Adrenal gland (tissue), 12 donors: Measurements from ENCODE around the gene ASPHD2. TPM values are rescaled to one million over a fixed set of nuclear protein-coding genes. Genes with fewer than 3 reads are reported as not detected.

Source experiments
- DNase-seq, 7 donors: peaks; one replicate each; pipeline ENCODE4 v3.0.0-alpha.2; 2019 to 2020
- H3K27ac ChIP-seq, 5 donors: fragments of 200-600 bp; sonication (generic) in 4 of 5; 1 replicate in 3 of 5; 2 replicates in 2 of 5; pipeline versions ENCODE4 v1.5.1 to v1.8.0; 2016 to 2020; ENCODE audit warnings: mild to moderate bottlenecking in 1 of 5
- H3K27me3 ChIP-seq: fragments of 200-600 bp; 2 replicates; pipeline ENCODE4 v1.8.0; 2021
- H3K36me3 ChIP-seq, 2 donors: fragments of 200-600 bp; replicated peaks in 1 of 2; 1 replicate in 1 of 2; 2 replicates in 1 of 2; pipeline versions ENCODE4 v1.5.1 to v1.8.0; 2018 to 2022
- H3K4me1 ChIP-seq, 2 donors: fragments of 200-600 bp; replicated peaks in 1 of 2; 1 replicate in 1 of 2; 2 replicates in 1 of 2; pipeline versions ENCODE4 v1.5.1 to v1.8.0; 2018 to 2021
- H3K4me3 ChIP-seq, 4 donors: fragments of 200-600 bp; sonication (generic) in 3 of 4; one replicate each; pipeline ENCODE4 v1.5.1; 2016 to 2018
- H3K9me3 ChIP-seq, 3 donors: fragments of 200-600 bp; sonication (generic) in 1 of 3; replicated peaks in 1 of 3; 1 replicate in 2 of 3; 2 replicates in 1 of 3; pipeline versions ENCODE4 v1.5.1 to v1.8.0; 2016 to 2021
- CTCF ChIP-seq, 6 experiments: fragments of 450-650 bp in 4 of 6; fragments of 200-600 bp in 2 of 6; sonication (generic) in 1 of 6; IDR thresholded peaks; 1 replicate in 5 of 6; 2 replicates in 1 of 6; pipeline versions ENCODE4 v1.5.1 to v1.8.0; 2016 to 2021; ENCODE audit warnings: antibody characterized with exemption in 6 of 6, mild to moderate bottlenecking in 2 of 6, moderate library complexity in 1 of 6
- POLR2A ChIP-seq, 2 donors: fragments of 450-650 bp; IDR thresholded peaks; one replicate each; pipeline ENCODE4 v1.6.1; 2017; ENCODE audit warnings: antibody characterized with exemption in 2 of 2, mild to moderate bottlenecking in 2 of 2, moderate library complexity in 1 of 2
- WGBS, 4 donors: extraction: QIAGEN DNeasy Blood & Tissue Kit in 2 of 4; methylation state at CpG; one replicate each; pipeline versions ENCODE4 v1.1.5 to v1.1.7; 2013 to 2017; 5-methylcytosine and 5-hydroxymethylcytosine counted together
- intact Hi-C, 2 donors: fragments of 100-400 bp; cut with DNase I; formaldehyde crosslinking; loops; one replicate each; pipeline versions ENCODE4 v1.14.1 to v1.15.0; 2022 to 2023
- polyA plus RNA-seq, 3 donors: library from polyadenylated mRNA; stranded (reverse); fragments of 200-250 nt in 2 of 3; fragments of 350-450 nt in 1 of 3; fragmentation: Illumina TruSeq in 1 of 3; extraction: RNeasy Lipid Tissue Mini Kit (QIAGEN cat#74804) in 1 of 3; gene quantifications; one replicate each; pipeline ENCODE4 v1.2.3, GENCODE V29; 2013 to 2014
- total RNA-seq, 9 donors: library from RNA; depleted of rRNA in 4 of 9; stranded (reverse); fragments of >200 nt in 4 of 9; fragments of 120-200 nt in 1 of 9; fragmentation: NEBNext Ultra II Directional in 1 of 9; extraction: Animal tissue kit (Norgen Biotek cat#: 25700) in 1 of 9; gene quantifications; one replicate each; pipeline versions ENCODE4 v1.1.0 to v1.2.4, GENCODE V29; 2013 to 2023
- donor health status: healthy with polysubstance abuse.
- donor health status: Bipolar disorder and iron deficiency.
- donor health status: DM: yes; HTN: yes; CAD: no.
- donor health status: DM: no; HTN: no; CAD: no.
- donor health status: DM: no; HTN: no; CAD: no.
- donor health status: DM: yes; HTN: yes; CAD: no.

Gene ASPHD2
- total and polyA plus RNA-seq, 12 donors = 0.06 to 1.7 (median 0.45) TPM

- TF ChIP-seq POLR2A (IDR thresholded peaks at IDR 0.05) (no peak), CTCF (IDR thresholded peaks at IDR 0.05) (no peak)
- 28 to 53% (median 46%) methylated on average over 4 of the region's 4 CpGs for WGBS, 4 donors
- Histone ChIP-seq H3K4me1 (no peaks in the 10 kb centered on the region), H3K36me3 (no peaks in the 10 kb centered on the region), H3K9me3 (no peaks in the 10 kb centered on the region), H3K4me3 (no peak overlapping the region), H3K27me3 (peaks cover 20% of the 10 kb centered on the region), H3K27ac (no peak overlapping the region)
- no peak for DNase-seq
- intact Hi-C loops = no loop called here
These were observed 12.8 kb upstream of the ASPHD2 start for GRCh38 chr22:26416256-26416655.

- no peak overlapping the region for H3K27ac ChIP-seq
- intact Hi-C loops = no loop called here
- H3K4me3 ChIP-seq = no peak overlapping the region
- H3K27me3 ChIP-seq = peaks cover 20% of the 10 kb centered on the region
- no peaks in the 10 kb centered on the region for H3K9me3 ChIP-seq
- H3K36me3 ChIP-seq = no peaks in the 10 kb centered on the region
- H3K4me1 ChIP-seq = no peaks in the 10 kb centered on the region
- TF ChIP-seq POLR2A (IDR thresholded peaks at IDR 0.05) (no peak), CTCF (IDR thresholded peaks at IDR 0.05) (no peak)
- WGBS, 4 donors = 42 to 46% (median 43%) methylated on average over 6 to 9 of the region's 9 CpGs
- peak in 4 of 7 donors; percentile 41 to 52 (median 44) for DNase-seq
These were observed 12.3 kb upstream of the ASPHD2 start for GRCh38 chr22:26416670-26417276.

- intact Hi-C loops = no loop called here
- H3K27me3 ChIP-seq = peaks cover 20% of the 10 kb centered on the region
- DNase-seq = no peak
- no peak for TF ChIP-seq CTCF (IDR thresholded peaks at IDR 0.05)
- WGBS, 4 donors = 76 to 84% (median 79%) methylated on average over 3 of the region's 3 CpGs
- H3K36me3 ChIP-seq = no peaks in the 10 kb centered on the region
- H3K4me1 ChIP-seq = no peaks in the 10 kb centered on the region
- H3K4me3 ChIP-seq = no peak overlapping the region
- H3K27ac ChIP-seq = no peak overlapping the region
- no peaks in the 10 kb centered on the region for H3K9me3 ChIP-seq
These were observed 11.7 kb upstream of the ASPHD2 start for GRCh38 chr22:26417406-26417805.

GRCh38 chr22:26418620-26419019 lies 10.4 kb upstream of the ASPHD2 start:
- WGBS, 4 donors = 54 to 66% (median 62%) methylated on average over 3 of the region's 3 CpGs
- H3K27me3 ChIP-seq = peaks cover 20% of the 10 kb centered on the region
- no peaks in the 10 kb centered on the region for H3K4me1 ChIP-seq
- H3K36me3 ChIP-seq = no peaks in the 10 kb centered on the region
- H3K9me3 ChIP-seq = peaks cover 0 to 4% (median 0%) of the 10 kb centered on the region in 3 donors
- H3K27ac ChIP-seq = no peak overlapping the region
- TF ChIP-seq POLR2A (IDR thresholded peaks at IDR 0.05) = no peak
- no peak for TF ChIP-seq CTCF (IDR thresholded peaks at IDR 0.05)
- intact Hi-C loops = no loop called here
- no peak overlapping the region for H3K4me3 ChIP-seq
- no peak for DNase-seq
